ENCODE results near the gene TH.

TH gene

GRCh38 chr11:2142300-2142759, 29.3 kb downstream of the TH start:
- DNase-seq (ENCODE audit: low spot score) = no peak

DNA sequence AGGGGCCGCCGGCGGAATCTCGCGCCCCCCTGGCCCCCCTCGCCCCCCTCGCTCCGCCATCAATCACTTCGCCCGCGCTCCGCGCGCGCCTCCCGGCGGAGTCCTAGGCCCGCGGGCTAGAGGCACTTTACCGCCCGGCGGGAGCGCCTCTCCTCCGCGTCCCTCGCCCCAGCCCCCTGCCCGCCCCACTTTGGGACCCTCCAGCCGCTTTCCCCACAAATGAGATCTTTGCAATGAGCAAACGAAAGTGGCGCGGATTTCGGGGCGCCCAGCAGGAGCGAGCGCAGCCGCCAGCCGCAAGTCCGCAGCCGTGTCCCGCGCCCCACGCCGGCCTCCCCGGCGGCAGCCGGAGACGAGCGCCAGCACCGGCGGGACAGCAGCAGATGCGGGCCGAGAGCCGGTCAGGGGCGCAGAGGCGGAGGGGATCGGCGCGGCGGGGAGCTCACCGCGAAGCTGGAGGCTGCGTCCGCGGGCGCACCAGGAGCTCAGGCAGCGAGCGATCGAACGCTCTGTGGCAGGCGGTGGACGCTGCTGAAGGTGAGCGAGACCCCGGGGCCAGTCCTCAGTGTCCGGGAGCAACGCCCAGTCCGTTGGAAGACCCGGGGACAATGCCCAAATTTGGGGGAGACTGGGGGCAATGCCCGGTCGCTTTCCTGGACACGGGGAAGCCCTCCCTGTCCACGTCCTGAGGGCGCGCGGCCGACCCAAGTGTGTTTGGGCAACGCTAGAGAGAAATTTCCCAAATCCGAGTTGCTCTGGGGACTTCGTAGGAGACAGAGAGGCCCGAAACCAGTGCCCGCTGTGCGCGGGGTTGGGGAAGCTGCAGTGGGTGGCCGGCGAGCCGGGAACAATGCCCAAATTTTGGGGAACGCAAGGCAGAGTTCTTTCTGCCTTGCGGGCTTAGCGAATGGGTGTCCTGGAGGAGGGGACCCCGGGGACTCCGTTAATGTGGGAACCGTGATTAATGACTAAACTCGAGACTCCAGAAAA, 30.9 kb downstream of the TH start:
- DNase-seq (ENCODE audit: low spot score) = no peak

GRCh38 chr11:2139621-2140337, 31.8 kb downstream of the TH start:
- DNase-seq (ENCODE audit: low spot score) = no peak

DNA sequence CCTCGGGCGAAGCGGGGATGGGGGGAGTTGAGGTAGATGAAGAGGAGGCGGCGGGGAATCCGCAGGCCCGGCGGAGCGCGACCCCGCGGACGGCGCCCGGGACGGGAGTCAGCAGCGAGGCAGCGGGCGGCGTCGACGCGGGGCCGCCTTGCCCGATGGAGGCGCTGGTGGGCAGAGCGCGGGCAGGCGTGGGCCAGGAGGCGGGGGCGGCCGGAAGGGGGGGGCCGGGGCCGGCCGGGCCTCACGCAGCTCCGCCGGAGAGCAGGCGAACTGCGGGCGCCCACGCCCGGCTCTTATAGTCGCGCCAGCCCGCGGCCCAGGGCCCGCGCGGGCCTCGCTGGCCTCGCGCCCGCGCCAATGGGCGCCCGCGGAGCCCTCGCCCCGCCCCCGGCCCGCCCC, 32.5 kb downstream of the TH start, which contains the start of gene IGF2:
TSS of gene IGF2 (minus strand) at position 267 of the 399 bp plus-strand sequence. CDS start 3,866 bp downstream, outside the sequence.
- peak; percentile 66 for DNase-seq (ENCODE audit: low spot score)

- DNase-seq (ENCODE audit: low spot score) = no peak
Observed at GRCh38 chr11:2138431-2139122, 33.0 kb downstream of the TH start.

GRCh38 chr11:2138068-2138430, 33.6 kb downstream of the TH start:
- DNase-seq (ENCODE audit: low spot score) = no peak

- DNase-seq (ENCODE audit: low spot score) = peak; percentile 92
Observed at GRCh38 chr11:2137202-2138067, 34.2 kb downstream of the TH start.

- DNase-seq (ENCODE audit: low spot score) = no peak
Observed at GRCh38 chr11:2136952-2137201, 34.7 kb downstream of the TH start.

GRCh38 chr11:2136209-2136951, 35.2 kb downstream of the TH start:
- DNase-seq (ENCODE audit: low spot score) = no peak

GRCh38 chr11:2135648-2136201, 35.9 kb downstream of the TH start:
- no peak for DNase-seq (ENCODE audit: low spot score)

DNA sequence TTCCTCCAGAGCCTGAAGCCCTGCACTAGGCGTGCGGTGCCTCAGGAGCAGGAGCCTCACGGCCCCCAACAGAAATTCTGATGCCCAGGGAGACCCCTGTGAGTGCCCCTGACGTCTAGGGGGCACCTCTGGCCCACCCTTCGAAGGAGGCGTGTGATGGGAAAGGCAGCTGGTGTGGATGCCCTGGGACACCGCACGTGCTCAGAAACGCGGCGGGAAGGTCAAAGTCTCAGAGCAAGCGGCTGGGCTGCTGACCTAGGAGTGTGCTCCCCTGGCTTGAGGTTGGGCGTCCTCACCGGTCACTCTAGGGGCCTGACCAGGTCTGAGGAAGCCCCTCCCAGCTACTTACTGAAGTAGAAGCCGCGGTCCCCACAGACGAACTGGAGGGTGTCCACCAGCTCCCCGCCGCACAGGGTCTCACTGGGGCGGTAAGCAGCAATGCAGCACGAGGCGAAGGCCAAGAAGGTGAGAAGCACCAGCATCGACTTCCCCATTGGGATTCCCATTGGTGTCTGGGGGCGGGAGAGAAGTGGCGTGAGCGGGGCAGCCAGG, 36.5 kb downstream of the TH start:
- no peak for DNase-seq (ENCODE audit: low spot score)

- no peak for DNase-seq (ENCODE audit: low spot score)
Observed at GRCh38 chr11:2134022-2135010, 37.3 kb downstream of the TH start.

- DNase-seq (ENCODE audit: low spot score) = no peak
Observed at GRCh38 chr11:2133241-2134021, 38.2 kb downstream of the TH start.

DNA sequence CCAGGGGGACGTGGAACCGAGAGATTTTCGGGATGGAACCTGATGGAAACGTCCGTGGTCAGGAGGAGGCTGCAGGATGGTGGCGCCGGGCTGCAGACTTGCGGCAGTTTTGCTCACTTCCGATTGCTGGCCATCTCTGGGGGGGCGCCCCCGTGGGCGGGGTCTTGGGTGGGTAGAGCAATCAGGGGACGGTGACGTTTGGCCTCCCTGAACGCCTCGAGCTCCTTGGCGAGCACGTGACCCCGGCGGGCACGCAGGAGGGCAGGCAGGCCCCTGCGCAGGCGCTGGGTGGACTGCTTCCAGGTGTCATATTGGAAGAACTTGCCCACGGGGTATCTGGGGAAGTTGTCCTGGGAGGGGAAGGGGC, 38.8 kb downstream of the TH start:
- peak; percentile 38 for DNase-seq (ENCODE audit: low spot score)

DNA sequence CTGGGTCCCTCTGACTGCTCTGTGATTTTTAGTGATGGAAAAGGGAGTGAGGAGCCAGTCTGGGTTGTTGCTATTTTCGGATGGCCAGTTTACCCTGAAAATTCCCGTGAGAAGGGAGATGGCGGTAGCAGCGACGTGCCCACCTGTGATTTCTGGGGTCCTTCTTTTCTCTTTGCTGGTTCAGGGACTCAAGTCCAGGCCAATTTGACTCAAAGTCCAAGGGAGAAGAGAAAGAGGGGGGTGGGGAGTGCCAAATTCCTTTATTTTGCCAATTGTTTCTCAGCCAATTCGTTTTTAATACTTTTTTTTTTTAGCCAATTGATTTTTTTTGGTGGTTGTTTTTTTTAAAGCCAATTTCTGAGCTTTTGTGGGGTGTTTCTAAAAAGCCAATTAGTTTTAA, 39.4 kb downstream of the TH start:
- DNase-seq (ENCODE audit: low spot score) = no peak

DNA sequence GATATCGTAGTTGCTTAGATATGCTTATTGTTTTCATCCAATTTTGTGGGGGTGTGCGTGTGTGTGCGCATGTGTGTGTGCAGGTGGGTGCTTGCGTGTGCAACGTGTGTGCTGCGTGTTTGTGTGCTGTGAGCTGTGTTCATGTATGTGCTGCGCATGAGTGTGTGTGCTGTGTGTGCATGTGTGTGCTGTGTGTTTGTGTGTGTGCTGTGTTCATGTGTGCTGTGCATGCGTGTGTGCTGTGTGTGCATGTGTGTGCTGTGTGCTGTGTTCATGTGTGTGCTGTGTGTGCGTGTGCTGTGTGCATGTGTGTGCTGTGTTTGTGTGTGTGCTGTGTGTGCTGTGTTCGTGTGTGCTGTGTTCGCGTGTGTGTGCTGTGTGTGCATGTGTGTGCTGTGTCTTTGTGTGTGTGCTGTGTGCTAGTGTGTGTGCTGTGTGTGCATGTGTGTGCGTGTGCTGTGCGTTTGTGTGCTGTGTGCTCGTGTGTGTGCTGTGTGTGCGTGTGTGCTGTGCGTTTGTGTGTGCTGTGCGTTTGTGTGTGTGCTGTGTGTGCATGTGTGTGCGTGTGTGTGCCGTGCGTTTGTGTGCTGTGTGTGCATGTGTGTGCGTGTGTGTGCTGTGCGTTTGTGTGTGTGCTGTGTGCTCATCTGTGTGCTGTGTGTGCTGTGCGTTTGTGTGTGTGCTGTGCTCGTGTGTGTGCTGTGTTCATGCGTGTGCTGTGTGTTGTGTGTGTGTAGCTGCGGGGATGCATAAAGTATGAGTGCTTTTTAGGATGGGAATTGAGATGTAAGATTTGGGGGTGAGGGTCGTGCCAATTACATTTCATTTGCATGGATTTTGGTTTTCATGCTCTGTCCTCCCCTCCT, 40.0 kb downstream of the TH start:
- DNase-seq (ENCODE audit: low spot score) = no peak

DNA sequence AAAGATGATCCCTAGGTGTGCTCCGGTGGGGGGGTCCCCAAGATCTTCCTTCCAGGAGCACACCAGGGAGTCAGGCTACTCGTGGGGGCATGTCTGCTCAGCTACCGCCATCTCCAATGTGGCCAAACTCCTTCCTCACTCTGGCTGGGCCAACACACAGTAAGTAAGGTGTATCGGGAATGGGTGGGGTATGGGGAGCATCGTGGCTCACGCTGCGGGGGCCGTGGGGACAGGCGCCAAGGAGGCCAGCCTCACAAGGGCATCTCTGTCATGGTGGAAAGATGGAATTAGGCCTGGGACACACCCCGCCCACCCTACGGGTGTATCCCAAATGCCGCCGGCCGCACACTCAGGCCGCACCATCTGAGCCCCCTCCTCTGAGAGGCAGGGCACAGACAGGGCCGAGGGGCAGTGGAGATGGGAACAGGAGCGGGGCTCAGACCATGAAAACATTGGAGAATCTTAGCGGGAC, 40.7 kb downstream of the TH start:
- DNase-seq (ENCODE audit: low spot score) = no peak
